ENCODE data around the gene BRD9. TPM values are rescaled to one million over a fixed set of nuclear protein-coding genes. Genes with fewer than 3 reads are reported as not detected.

The BRD9 gene
- total and polyA plus RNA-seq, 4 donors, result 12.5 to 39.7 (median 37.3) TPM

- DNase-seq, result no peak
- H3K4me3 ChIP-seq (ENCODE audit: low read length in 2 of 2), result no peak overlapping the region
- H3K36me3 ChIP-seq (ENCODE audit: control insufficient read depth in 1 of 2, insufficient read depth in 2 of 2, low read length in 1 of 2), result peaks cover 0 to 13% of the 10 kb centered on the region in 2 donors
- ATAC-seq (ENCODE audit: low FRiP score), result no peak
- no peaks in the 10 kb centered on the region for H3K9me3 ChIP-seq (ENCODE audit: control insufficient read depth, low read length)
- H3K27ac ChIP-seq (ENCODE audit: low read depth in 1 of 2, low read length in 2 of 2), result no peak overlapping the region
- intact Hi-C loops (cut with DNase I), result no loop called here
- no peaks in the 10 kb centered on the region for H3K4me1 ChIP-seq (ENCODE audit: control insufficient read depth in 1 of 2, insufficient read depth in 2 of 2, low read length in 2 of 2)
- WGBS, 2 donors, result 90 to 92% methylated on average over 11 to 13 of the region's 13 CpGs
- no peaks in the 10 kb centered on the region for H3K27me3 ChIP-seq (ENCODE audit: control insufficient read depth in 1 of 2, insufficient read depth in 2 of 2, low read length in 1 of 2)
Observed at GRCh38 chr5:886036-886435, 6.6 kb downstream of the BRD9 start.

GRCh38 chr5:885529-885928 lies 7.1 kb downstream of the BRD9 start:
- intact Hi-C loops (cut with DNase I), result no loop called here
- no peaks in the 10 kb centered on the region for H3K9me3 ChIP-seq (ENCODE audit: control insufficient read depth, low read length)
- DNase-seq (no peak), ATAC-seq (ENCODE audit: low FRiP score) (no peak)
- WGBS, 2 donors, result 87 to 92% methylated on average over 13 of the region's 13 CpGs
- H3K4me1 ChIP-seq (ENCODE audit: control insufficient read depth in 1 of 2, insufficient read depth in 2 of 2, low read length in 2 of 2), result no peaks in the 10 kb centered on the region
- no peaks in the 10 kb centered on the region for H3K27me3 ChIP-seq (ENCODE audit: control insufficient read depth in 1 of 2, insufficient read depth in 2 of 2, low read length in 1 of 2)
- no peak overlapping the region for H3K4me3 ChIP-seq (ENCODE audit: low read length in 2 of 2)
- no peak overlapping the region for H3K27ac ChIP-seq (ENCODE audit: low read depth in 1 of 2, low read length in 2 of 2)
- peaks cover 0 to 14% of the 10 kb centered on the region in 2 donors for H3K36me3 ChIP-seq (ENCODE audit: control insufficient read depth in 1 of 2, insufficient read depth in 2 of 2, low read length in 1 of 2)

GRCh38 chr5:885127-885442 lies 7.5 kb downstream of the BRD9 start:
- ATAC-seq (ENCODE audit: low FRiP score) (no peak), DNase-seq (no peak)
- H3K4me1 ChIP-seq (ENCODE audit: control insufficient read depth in 1 of 2, insufficient read depth in 2 of 2, low read length in 2 of 2), result no peaks in the 10 kb centered on the region
- 92 to 94% methylated on average over 18 of the region's 18 CpGs for WGBS, 2 donors
- H3K9me3 ChIP-seq (ENCODE audit: control insufficient read depth, low read length), result no peaks in the 10 kb centered on the region
- intact Hi-C loops (cut with DNase I), result no loop called here
- H3K27me3 ChIP-seq (ENCODE audit: control insufficient read depth in 1 of 2, insufficient read depth in 2 of 2, low read length in 1 of 2), result no peaks in the 10 kb centered on the region
- H3K27ac ChIP-seq (ENCODE audit: low read depth in 1 of 2, low read length in 2 of 2), result no peak overlapping the region
- H3K4me3 ChIP-seq (ENCODE audit: low read length in 2 of 2), result no peak overlapping the region
- peaks cover 0 to 14% of the 10 kb centered on the region in 2 donors for H3K36me3 ChIP-seq (ENCODE audit: control insufficient read depth in 1 of 2, insufficient read depth in 2 of 2, low read length in 1 of 2)

- WGBS, 2 donors, result 91 to 94% methylated on average over 16 of the region's 16 CpGs
Observed at GRCh38 chr5:884345-885126, 8.1 kb downstream of the BRD9 start.

GRCh38 chr5:883475-884181 lies 9.0 kb downstream of the BRD9 start:
- DNase-seq (peak in 1 of 2 donors; percentile 44), ATAC-seq (ENCODE audit: low FRiP score) (no peak)
- no peak overlapping the region for H3K27ac ChIP-seq (ENCODE audit: low read depth in 1 of 2, low read length in 2 of 2)
- intact Hi-C loops (cut with DNase I), result no loop called here
- peaks cover 0 to 14% of the 10 kb centered on the region in 2 donors for H3K36me3 ChIP-seq (ENCODE audit: control insufficient read depth in 1 of 2, insufficient read depth in 2 of 2, low read length in 1 of 2)
- no peak overlapping the region for H3K4me3 ChIP-seq (ENCODE audit: low read length in 2 of 2)
- no peaks in the 10 kb centered on the region for H3K27me3 ChIP-seq (ENCODE audit: control insufficient read depth in 1 of 2, insufficient read depth in 2 of 2, low read length in 1 of 2)
- WGBS, 2 donors, result 94 to 96% methylated on average over 29 of the region's 29 CpGs
- H3K4me1 ChIP-seq (ENCODE audit: control insufficient read depth in 1 of 2, insufficient read depth in 2 of 2, low read length in 2 of 2), result no peaks in the 10 kb centered on the region
- H3K9me3 ChIP-seq (ENCODE audit: control insufficient read depth, low read length), result no peaks in the 10 kb centered on the region

More at GRCh38 chr5:884345-885126, 8.1 kb downstream of the BRD9 start:
- Histone ChIP-seq H3K9me3 (ENCODE audit: control insufficient read depth, low read length) (no peaks in the 10 kb centered on the region), H3K27ac (ENCODE audit: low read depth in 1 of 2, low read length in 2 of 2) (no peak overlapping the region), H3K27me3 (ENCODE audit: control insufficient read depth in 1 of 2, insufficient read depth in 2 of 2, low read length in 1 of 2) (no peaks in the 10 kb centered on the region), H3K4me1 (ENCODE audit: control insufficient read depth in 1 of 2, insufficient read depth in 2 of 2, low read length in 2 of 2) (no peaks in the 10 kb centered on the region), H3K4me3 (ENCODE audit: low read length in 2 of 2) (no peak overlapping the region), H3K36me3 (ENCODE audit: control insufficient read depth in 1 of 2, insufficient read depth in 2 of 2, low read length in 1 of 2) (peaks cover 0 to 14% of the 10 kb centered on the region in 2 donors)
- intact Hi-C loops (cut with DNase I), result no loop called here
- ATAC-seq (ENCODE audit: low FRiP score) (peak; percentile 20), DNase-seq (no peak)

GRCh38 chr5:882253-883183 lies 10.1 kb downstream of the BRD9 start:
- DNase-seq (no peak), ATAC-seq (ENCODE audit: low FRiP score) (no peak)
- WGBS, 2 donors, result 95 to 96% methylated on average over 33 of the region's 33 CpGs
- Histone ChIP-seq H3K27ac (ENCODE audit: low read depth in 1 of 2, low read length in 2 of 2) (no peak overlapping the region), H3K9me3 (ENCODE audit: control insufficient read depth, low read length) (no peaks in the 10 kb centered on the region), H3K36me3 (ENCODE audit: control insufficient read depth in 1 of 2, insufficient read depth in 2 of 2, low read length in 1 of 2) (peaks cover 0 to 16% of the 10 kb centered on the region in 2 donors), H3K4me3 (ENCODE audit: low read length in 2 of 2) (no peak overlapping the region), H3K27me3 (ENCODE audit: control insufficient read depth in 1 of 2, insufficient read depth in 2 of 2, low read length in 1 of 2) (no peaks in the 10 kb centered on the region), H3K4me1 (ENCODE audit: control insufficient read depth in 1 of 2, insufficient read depth in 2 of 2, low read length in 2 of 2) (no peaks in the 10 kb centered on the region)
- intact Hi-C loops (cut with DNase I), result no loop called here

- Histone ChIP-seq H3K4me3 (ENCODE audit: low read length in 2 of 2) (no peak overlapping the region), H3K36me3 (ENCODE audit: control insufficient read depth in 1 of 2, insufficient read depth in 2 of 2, low read length in 1 of 2) (peaks cover 0 to 15% of the 10 kb centered on the region in 2 donors), H3K9me3 (ENCODE audit: control insufficient read depth, low read length) (no peaks in the 10 kb centered on the region), H3K27me3 (ENCODE audit: control insufficient read depth in 1 of 2, insufficient read depth in 2 of 2, low read length in 1 of 2) (no peaks in the 10 kb centered on the region), H3K27ac (ENCODE audit: low read depth in 1 of 2, low read length in 2 of 2) (no peak overlapping the region), H3K4me1 (ENCODE audit: control insufficient read depth in 1 of 2, insufficient read depth in 2 of 2, low read length in 2 of 2) (no peaks in the 10 kb centered on the region)
- ATAC-seq (ENCODE audit: low FRiP score), result no peak
- peak in 1 of 2 donors; percentile 64 for DNase-seq
- 84 to 88% methylated on average over 12 of the region's 12 CpGs for WGBS, 2 donors
- intact Hi-C loops (cut with DNase I), result no loop called here
Observed at GRCh38 chr5:881551-881935, 11.1 kb downstream of the BRD9 start.

GRCh38 chr5:880816-881550 lies 11.6 kb downstream of the BRD9 start:
- peak in 1 of 2 donors; percentile 64 for DNase-seq
- 93 to 94% methylated on average over 35 of the region's 35 CpGs for WGBS, 2 donors
- Histone ChIP-seq H3K9me3 (ENCODE audit: control insufficient read depth, low read length) (no peaks in the 10 kb centered on the region), H3K27me3 (ENCODE audit: control insufficient read depth in 1 of 2, insufficient read depth in 2 of 2, low read length in 1 of 2) (no peaks in the 10 kb centered on the region), H3K4me1 (ENCODE audit: control insufficient read depth in 1 of 2, insufficient read depth in 2 of 2, low read length in 2 of 2) (no peaks in the 10 kb centered on the region), H3K27ac (ENCODE audit: low read depth in 1 of 2, low read length in 2 of 2) (no peak overlapping the region), H3K36me3 (ENCODE audit: control insufficient read depth in 1 of 2, insufficient read depth in 2 of 2, low read length in 1 of 2) (peaks cover 0 to 14% of the 10 kb centered on the region in 2 donors), H3K4me3 (ENCODE audit: low read length in 2 of 2) (no peak overlapping the region)
- ATAC-seq (ENCODE audit: low FRiP score), result no peak
- intact Hi-C loops (cut with DNase I), result no loop called here
